ENCODE measurements around the gene ARMC9. TPM values are rescaled to one million over a fixed set of nuclear protein-coding genes. Genes with fewer than 3 reads are reported as not detected.

Gene ARMC9
- total and polyA plus RNA-seq, 2 of the 13 experiments (the other 11 are each of a cell fraction or from before 2014, with no cell fraction given) = 9.1 to 12.8 TPM

- TF ChIP-seq ZNF280D (CRISPR knock-in tag; IDR thresholded peaks at IDR 0.05) (no peak), ZNF205 (CRISPR knock-in tag; IDR thresholded peaks at IDR 0.05) (peak; percentile 33; the same call in 1 of the 2 replicates), SKI (IDR thresholded peaks at IDR 0.05; ENCODE audit: partially characterized antibody) (no peak), BATF2 (CRISPR knock-in tag; IDR thresholded peaks at IDR 0.05) (no peak), PBX2 (CRISPR knock-in tag; IDR thresholded peaks at IDR 0.05) (no peak), SOX13 (IDR thresholded peaks at IDR 0.05) (no peak), SOX13 (CRISPR knock-in tag; conservative IDR thresholded peaks at IDR 0.05 in 1 of 2, IDR thresholded peaks at IDR 0.05 in 1 of 2) (peak in 1 of 2 experiments; percentile 72; a peak in 2 of 4 replicates), ZNF12 (CRISPR knock-in tag; IDR thresholded peaks at IDR 0.05) (peak; percentile 22; the same call in 1 of the 2 replicates), ZNF333 (CRISPR knock-in tag; IDR thresholded peaks at IDR 0.05; ENCODE audit: borderline replicate concordance) (no peak), IKZF1 (IDR thresholded peaks at IDR 0.05) (no peak), ZNF552 (CRISPR knock-in tag; IDR thresholded peaks at IDR 0.05; ENCODE audit: borderline replicate concordance) (no peak), ZNF83 (CRISPR knock-in tag; IDR thresholded peaks at IDR 0.05; ENCODE audit: borderline replicate concordance) (no peak), ZNF704 (CRISPR knock-in tag; IDR thresholded peaks at IDR 0.05; ENCODE audit: borderline replicate concordance) (no peak), GATAD1 (CRISPR knock-in tag; IDR thresholded peaks at IDR 0.05) (peak; percentile 71), THYN1 (CRISPR knock-in tag; IDR thresholded peaks at IDR 0.05; ENCODE audit: borderline replicate concordance, low read depth) (no peak), ELF1 (CRISPR knock-in tag; IDR thresholded peaks at IDR 0.05) (peak; percentile 68), GLI4 (CRISPR knock-in tag; IDR thresholded peaks at IDR 0.05; ENCODE audit: borderline replicate concordance) (no peak), ZNF710 (CRISPR knock-in tag; IDR thresholded peaks at IDR 0.05; ENCODE audit: borderline replicate concordance) (peak; percentile 43; the same call in 1 of the 2 replicates), SNAPC2 (CRISPR knock-in tag; IDR thresholded peaks at IDR 0.05) (no peak), TAF1 (CRISPR knock-in tag; IDR thresholded peaks at IDR 0.05) (peak; percentile 42; the same call in 1 of the 2 replicates), MED8 (CRISPR knock-in tag; IDR thresholded peaks at IDR 0.05; ENCODE audit: insufficient replicate concordance) (no peak)
Observed at GRCh38 chr2:231187736-231188505, 10.5 kb upstream of the ARMC9 start (continued).

Data from HepG2 (cell line).